NCI-H1105 (cell line): ENCODE data around the gene CHRNE.

ENCODE experiments used
- DNase-seq: peaks from one replicate; lab custom pipeline; 2025; lab: John Stamatoyannopoulos, UW

CHRNE gene

DNA sequence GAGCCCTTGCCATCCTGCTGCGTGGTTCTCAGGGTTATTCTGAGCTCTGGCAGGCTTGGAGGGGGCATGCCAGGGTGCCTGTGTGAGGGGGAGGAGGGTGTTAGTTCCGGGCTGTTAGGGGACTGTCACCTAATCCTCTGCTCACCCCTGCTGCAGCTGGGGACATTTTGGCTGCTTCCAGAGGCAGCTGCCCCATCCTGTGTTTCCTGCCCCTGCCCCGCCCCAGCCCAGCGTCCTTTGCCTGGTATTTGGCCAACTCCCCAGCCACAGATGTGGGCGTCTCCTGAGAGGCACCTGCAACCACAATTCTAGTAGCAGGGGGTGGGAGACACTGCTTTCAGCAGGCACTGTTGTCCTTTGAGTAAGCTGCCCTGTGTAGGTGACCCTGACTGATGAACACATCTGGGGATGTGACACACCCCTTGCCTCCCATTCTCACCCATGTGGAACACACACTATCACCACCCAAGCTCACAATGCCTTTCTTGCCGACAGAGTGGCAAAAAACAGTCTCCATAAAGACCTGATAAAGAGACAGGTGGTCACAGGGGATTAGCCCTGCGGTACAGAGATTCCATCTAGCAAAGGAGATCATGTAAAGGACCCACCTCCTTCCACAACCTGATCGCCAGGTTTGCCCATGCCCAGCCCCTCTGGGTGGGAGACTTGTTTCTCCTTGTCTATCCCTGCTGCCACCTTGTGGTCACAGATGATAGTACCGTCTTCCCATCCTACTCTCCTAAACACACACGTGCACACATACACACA, at the start of gene CHRNE:
Gene CHRNE, minus strand, starts transcription at position 48 of the 768 bp plus-strand sequence. Its CDS starts 35 bp downstream, at position 13.
- DNase-seq, result peak; percentile 89

DNA sequence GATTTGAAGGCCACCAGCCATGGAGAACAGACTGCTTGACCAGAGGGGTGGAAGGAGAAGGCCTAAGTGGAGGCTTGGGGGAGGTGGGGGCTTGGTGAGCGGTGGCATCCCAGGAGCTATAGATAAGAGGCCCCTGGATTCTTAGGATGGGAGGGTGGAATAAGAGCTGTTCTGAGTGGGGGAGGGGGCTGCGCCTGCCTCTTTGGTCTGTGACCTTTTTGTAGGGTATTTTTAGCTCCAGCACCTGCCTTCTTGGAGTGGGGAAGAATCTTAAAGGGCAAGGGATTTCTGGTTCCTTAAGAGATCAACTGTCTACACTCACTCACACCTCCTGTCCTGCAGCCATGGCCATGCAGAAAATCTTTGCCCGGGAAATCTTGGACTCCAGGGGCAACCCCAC, 48.6 kb upstream of the CHRNE start:
- no peak for DNase-seq

DNA sequence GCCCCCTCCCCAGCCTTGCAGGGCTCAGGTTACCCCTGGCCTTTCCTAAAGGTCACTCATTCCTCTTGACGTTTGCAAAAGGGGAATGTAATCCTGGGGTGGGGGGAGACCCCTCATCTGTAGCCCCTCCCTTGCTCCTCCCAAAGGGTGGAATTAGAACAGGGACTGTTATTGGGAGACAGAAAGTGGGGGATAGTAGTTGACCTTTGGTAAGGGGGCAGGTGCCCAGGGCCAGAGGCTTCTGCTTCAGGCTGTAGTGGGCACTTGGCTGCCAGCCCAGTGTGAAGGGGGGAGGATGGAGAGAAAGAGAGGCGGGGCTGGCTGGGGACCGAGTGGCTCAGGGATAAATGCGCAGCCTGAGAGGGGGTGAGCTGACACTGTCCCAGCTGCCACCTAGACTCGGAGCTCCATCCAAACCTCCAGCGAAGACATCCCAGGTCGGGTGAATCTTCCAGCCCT, 47.9 kb upstream of the CHRNE start, which contains the start of gene ENO3:
Gene ENO3, plus strand, starts transcription at position 374 of the 459 bp plus-strand sequence. CDS start 711 bp downstream, outside the sequence.
- peak; percentile 57 for DNase-seq

DNA sequence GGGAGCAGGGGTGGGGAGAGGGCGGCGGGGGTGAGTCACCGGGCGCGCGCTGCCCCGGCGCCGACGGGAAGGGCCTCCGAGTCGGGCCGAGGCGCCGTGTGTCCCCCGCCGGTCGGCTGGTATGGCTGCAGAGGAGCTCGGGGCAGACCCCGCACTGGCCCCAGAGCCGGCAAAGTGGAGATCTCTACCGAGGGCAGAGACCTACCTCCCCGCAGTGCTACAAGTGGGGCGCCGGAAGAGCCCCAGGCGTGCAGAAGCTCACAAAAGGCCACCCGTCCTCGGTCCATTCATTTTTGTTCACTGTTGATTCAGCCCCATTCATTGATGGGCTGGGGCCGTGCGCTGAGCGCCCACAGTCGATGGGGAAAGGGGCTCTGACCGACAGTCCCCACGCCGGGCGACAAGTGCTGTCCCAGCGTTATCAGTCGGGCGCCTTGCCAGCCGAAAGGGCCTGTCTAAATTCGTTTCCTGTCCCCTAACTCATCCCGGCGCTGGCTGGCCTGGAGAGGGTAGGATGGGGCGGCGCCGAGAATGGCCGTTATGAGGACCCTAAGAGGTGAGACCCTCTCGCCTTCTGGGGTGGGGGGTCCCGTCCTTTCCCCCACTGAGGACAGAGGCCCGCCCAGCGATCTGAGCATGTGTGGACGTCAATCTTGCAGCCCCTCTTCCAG, 47.3 kb upstream of the CHRNE start:
- DNase-seq, result peak; percentile 30

DNA sequence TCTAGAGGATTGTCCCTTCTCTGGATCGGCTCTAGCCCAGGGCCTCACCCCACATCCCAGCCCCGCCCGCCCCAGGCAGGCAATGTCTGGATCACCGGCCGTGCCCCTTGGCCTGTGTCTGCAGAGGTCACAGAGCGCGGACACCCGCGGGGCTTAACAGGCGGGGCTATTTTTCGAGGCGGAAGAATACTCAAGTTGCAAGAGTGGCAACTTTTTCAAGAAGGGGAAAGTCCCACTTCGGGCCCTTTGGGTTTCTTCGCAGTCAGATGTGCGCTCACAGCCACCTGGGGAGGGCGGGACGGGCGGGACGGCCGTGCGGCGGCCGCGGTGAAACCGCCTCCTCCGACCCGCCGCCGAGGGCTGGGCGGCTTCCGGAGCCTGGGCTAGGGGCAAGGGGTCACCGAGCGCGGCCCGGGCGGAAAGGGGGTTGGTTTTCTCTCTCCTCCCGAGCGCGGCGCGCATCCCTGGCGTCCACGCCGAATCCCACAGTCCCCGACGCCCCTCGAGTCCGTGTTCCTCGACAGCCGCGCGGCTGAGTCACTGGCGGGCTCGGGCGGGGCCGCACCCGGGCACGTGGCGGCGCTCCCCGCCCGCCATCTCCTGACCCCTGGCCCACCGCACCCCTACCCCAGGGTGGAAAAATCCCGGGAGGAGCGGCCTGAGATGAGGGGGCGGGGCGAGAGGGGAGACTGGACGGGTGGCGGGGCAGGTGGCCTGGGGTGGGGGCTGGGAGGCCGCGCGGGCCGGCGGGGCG, 46.6 kb upstream of the CHRNE start:
- DNase-seq, result peak; percentile 71

DNA sequence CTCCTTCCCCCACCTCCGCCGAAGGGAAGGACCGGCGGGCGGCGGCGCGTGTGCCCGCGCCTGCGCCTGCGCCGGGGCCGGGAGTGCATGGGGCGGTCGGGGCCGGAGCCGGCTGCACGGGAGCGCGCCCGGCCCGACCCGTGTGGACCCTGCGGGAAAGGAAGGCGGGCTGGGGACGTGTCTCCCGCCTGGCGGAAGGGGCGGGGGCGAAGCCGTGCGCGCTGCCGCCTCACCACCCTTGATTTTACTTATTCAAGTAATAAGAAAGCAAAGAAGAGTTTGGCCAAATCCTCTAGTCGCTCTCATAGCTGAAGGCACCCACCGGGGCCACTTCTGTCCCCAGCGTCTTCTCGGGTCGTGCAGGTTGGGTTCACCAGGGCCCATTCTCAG, 46.0 kb upstream of the CHRNE start:
- DNase-seq, result peak; percentile 84

DNA sequence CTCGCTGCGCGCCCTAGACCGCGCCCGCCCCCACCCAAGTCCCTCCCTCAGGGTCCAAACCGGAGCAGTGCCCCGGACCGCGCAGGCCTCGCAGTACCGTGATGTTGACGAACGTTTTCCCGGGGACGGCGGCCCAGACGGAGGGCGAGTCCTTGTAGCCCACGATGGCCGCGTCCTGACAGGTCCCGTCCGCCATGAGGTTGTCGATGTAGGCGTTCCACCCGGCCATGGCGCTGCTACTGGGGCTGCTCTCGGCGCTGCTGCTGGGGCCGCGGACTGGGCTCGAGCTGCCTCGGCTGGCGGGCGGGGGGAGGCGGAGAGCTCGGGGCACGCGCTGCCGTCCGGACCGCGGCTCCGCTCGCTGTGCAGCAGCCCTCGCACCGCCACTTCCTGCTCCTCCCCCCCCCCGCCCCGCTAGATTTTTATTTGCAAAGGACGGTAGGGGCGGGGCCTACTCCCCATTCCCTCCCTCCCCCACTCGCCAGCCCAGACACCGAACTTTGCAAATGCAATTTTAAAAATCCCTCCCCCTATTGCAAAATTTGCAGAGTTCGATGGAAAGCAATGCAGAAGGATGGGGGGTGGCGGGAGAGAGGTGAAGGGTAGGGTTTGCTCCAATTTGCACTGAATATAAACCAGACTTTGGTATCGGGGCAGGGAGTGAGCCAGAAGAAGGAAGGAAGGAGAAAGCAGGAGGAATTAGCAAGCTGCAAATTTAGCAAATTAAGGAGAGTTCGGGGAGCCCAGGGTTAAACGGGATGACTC, 45.5 kb upstream of the CHRNE start, which contains the start of gene PFN1:
Gene PFN1, minus strand, starts transcription at position 365 of the 765 bp plus-strand sequence. Its CDS starts 136 bp downstream, at position 229.
- peak; percentile 84 for DNase-seq

DNA sequence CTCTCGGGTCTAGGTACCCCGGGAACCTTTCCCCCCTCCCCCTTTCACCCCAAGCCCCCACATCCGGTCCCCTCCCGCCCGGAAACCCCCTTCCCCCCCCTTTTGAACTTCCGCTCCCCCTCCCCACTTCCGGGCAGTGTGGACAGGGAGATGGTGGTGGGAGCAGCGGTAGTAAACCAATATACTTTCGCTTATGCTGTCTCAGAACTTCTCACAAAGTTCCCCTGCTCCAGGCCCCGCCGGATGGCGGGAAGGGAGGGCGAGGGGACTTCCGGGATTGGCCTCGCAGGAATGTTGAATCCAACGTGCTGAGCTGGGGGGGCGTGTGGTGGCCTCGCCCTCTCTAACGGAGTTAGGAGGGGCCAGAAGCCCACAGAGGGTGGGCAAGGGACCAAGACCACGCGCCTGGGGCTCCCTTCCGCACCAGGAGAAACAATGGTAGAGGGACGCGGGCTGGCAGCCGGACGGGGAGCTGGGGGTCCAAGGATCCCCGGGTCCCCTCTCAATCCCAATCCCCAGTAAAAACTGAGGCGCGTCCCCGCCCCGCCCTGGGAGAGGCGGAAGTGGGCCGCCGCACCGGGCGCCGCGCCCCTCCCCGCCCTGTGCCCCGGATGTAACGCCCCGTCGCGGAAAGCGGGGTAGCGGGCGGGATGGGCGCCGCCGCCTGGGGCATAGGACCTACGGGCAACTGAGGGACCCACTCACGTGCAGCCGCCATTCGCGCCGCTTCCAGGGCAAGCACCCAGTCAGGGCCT, 44.7 kb upstream of the CHRNE start:
- peak; percentile 48 for DNase-seq

DNA sequence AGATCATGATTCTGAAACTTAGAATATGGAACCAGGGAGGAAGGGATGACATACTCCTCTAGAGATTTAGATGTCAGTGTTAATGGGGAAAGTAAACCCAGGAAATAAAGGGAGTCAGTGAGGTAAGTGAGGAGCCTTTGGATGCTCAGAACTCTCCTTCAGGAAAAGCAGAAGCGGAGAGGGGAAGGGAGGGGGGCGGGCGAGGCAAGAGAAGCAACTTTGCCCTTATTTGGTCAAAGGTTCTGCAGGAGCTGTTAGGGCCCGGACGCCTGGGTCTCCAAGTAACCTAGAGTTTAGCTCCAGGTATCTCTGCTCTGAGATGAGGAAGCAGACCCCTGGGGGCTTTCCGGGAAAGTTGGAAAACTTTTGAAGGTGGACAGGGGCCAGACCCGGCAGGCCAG, 44.1 kb upstream of the CHRNE start:
- no peak for DNase-seq

DNA sequence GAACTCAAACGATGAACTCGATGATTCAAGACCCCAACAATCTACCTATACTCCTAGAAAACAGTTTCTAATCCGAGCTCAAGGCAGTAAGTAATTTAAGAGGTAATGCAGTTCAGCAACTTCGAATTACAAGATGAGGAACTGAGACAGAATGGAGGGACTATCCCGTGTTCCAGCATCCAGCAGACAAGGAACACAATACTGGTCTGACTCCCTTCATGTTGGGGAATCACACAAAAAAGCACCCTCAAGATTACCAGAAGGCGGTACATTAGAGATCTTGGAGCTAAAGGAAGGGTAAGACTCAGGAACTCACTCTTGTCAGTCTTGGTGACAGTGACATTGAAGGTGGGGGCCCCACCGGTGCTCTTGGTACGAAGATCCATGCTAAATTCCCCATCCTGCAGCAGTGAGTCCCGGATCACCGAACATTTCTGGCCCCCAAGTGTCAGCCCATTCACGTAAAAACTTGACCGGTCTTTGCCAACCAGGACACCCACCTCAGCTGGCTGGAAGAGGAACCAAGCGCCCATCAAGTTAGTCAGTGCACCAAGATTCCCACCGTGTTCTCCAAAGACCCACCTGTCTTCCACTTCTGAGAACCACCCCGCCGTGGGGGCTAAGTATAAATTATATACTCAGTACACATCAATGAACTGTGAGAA, 43.5 kb upstream of the CHRNE start:
- no peak for DNase-seq

DNA sequence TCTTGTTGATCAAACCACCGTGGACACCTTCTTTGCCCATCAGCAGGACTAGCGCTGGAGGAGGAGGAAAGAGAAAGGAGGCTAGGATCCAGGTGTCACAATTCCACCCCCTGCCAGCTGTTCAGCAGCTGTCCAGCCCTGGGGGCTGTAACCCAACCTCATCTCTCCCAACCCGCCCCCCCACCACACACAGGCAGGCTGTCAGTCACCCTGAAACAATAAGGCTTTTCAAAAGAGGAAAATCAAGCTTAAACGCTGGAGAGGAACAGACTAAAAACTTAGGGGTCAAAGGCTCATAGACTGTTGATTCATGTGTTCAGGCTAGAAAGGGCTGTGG, 43.0 kb upstream of the CHRNE start:
- no peak for DNase-seq

DNA sequence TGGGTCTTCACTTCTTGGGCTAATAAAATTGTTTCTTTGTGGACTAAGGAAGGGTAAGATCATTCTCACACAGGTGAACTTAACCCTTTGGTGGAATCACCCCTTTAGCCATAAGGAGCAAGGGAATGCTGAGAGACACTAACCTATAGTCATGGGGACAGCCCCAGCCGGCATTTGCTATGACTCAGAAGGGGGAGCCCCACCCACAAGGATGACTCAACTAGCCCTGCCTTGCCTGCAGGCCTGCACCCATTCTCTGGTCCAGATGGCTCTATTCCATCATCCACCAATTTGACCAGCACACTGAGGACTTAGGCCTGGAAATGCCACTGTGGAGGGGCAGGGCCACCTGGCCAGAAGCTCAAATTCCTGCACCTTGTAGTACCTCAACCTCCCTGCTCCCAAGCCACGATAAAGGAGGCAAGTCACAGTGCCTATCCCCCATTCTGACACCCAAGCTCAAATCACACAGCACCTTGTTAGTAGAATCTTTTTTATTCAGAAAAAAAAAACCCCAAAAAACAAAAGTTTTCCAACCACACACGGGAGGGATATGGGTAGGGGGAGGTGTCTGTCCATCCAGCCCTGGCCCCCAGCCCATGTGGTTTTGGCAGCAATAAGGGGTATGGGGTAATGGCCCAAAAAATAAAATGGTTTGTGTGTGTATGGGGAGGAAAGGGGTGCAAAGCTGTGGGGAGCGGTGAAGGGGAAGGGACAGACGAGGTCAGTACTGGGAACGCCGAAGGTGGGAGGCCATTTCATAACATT, 42.5 kb upstream of the CHRNE start:
- DNase-seq, result no peak

DNA sequence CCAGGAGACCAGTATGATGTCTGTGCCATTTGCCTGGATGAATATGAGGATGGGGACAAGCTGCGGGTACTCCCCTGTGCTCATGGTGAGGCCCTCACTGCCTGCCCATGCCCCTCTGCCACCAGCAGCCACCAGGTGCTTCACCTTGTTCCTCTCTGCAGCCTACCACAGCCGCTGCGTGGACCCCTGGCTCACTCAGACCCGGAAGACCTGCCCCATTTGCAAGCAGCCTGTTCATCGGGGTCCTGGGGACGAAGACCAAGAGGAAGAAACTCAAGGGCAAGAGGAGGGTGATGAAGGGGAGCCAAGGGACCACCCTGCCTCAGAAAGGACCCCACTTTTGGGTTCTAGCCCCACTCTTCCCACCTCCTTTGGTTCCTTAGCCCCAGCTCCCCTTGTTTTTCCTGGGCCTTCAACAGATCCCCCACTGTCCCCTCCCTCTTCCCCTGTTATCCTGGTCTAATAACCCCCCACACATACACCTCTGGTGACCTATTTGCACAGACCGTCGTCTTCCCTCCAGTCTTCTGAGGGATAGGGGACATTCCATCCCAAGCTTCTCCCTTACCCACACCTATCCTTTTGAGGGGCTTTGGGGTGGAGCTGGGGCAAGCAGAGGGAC, 41.8 kb upstream of the CHRNE start:
- DNase-seq, result no peak

DNA sequence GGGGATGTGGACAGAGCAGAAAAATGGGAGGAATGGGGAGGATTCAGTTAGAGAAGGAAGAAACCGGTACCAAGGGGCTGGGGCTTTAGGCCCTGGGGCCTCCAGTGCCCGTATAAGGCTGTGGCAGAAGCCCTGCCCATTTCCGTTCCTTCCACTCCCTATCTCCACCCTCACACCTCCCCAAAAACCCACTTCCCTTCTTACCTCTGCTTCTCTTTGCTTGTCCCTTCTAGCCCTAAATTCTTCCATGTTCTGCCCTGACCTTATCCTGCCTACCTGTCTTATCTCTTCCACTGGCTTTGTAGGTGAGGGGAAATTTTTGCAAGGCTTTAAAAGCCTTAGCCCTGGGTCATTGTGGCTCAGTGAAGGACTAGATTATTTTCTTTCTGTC, 41.3 kb upstream of the CHRNE start:
- no peak for DNase-seq

DNA sequence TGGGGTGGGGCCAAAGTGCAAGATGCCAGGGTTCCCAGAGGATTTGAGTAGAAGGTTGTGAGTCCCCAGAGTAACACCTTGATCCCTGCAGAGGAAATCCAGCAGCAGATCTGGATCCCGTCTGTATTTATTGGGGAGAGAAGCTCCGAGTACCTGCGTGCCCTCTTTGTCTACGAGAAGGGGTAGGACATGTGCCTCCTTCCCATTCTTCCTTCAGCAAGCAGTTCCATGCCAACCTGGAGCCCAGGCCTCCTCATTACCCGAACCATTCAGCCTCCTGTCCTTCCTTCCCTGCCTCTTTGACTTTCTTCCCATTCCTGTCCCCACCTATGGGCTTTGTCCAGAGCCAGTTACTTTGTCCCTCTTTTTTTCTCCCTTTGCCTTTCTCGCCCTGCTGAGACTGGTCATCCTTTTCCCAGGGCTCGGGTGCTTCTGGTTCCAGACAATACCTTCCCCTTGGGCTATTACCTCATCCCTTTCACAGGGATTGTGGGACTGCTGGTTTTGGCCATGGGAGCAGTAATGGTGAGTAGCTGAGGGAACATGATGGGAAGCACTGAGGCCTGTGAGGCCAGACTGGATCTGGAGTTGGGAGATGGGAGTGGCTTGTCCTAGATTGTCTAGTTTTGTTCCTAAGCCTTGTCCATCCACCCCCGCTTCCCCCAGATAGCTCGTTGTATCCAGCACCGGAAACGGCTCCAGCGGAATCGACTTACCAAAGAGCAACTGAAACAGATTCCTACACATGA, 40.0 kb upstream of the CHRNE start:
- no peak for DNase-seq

DNA sequence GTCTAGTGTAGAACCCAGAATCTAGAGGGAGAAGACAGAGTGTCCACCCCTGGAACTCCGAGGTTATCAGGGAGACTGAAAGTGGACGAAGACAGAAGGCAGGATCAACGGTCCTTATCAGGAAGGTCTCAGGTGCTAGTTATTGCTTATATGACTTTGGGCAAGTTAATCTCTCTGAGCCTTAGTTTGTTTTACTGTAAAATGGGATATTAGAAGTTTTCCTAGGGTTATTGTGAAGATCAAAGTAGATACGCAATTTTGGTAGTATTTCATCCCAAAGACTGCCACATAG, 38.4 kb upstream of the CHRNE start:
- DNase-seq, result no peak

DNA sequence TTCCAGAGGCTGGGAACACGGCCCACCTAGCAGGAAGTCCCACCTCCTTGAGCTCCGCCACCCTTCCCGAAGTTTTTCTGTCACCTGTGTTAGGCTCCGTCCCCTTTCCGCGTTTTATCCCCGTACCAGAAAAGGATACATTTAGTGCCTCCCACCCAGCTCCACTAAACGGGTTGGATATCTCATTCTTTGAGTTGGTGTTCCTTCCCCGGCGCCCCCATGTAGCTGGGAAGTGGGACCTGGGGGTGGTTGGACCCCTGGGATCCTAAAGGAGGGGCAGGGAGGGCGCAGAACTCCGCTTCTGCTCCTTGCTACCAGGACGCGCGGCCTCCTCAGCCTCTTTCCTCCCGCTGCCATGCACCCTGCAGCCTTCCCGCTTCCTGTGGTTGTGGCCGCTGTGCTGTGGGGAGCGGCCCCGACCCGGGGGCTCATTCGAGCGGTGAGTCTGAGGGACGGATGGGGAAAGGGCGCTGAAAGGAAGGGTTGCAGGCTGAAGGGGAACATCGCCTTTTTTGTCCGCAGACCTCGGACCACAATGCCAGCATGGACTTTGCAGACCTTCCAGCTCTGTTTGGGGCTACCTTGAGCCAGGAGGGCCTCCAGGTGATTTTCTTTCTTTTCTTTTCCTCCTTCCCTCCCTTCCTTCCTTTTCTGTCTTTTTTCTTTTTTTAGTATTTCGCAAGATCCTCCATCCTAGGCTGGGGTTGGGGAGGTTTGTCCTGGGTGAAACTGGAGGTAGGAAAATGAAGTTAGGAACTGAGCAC, 37.8 kb upstream of the CHRNE start:
- DNase-seq, result no peak
